K562 (cell line): ENCODE results near the gene DYRK1A. TPM values are rescaled to one million over a fixed set of nuclear protein-coding genes. Genes with fewer than 3 reads are reported as not detected.

Experiments
- BRCA1 ChIP-seq, 2 experiments: fragments of 450-650 bp in 1 of 2; sonication (generic) in 1 of 2; formaldehyde crosslinking in 1 of 2; IDR thresholded peaks; 2 replicates each; pipeline versions ENCODE4 v1.5.0 to v1.6.1; 2017 to 2020; ENCODE audit warnings: mild to moderate bottlenecking in 1 of 2, missing genetic modification reagents in 1 of 2
- DMBX1 ChIP-seq: fragments of 250-450 bp; sonication (Bioruptor Pico); IDR thresholded peaks from 2 replicates; pipeline ENCODE4 v1.8.0; 2022; ENCODE audit warnings: inconsistent platforms, mild to moderate bottlenecking, moderate library complexity, borderline replicate concordance
- EHMT2 ChIP-seq: fragments of 450-650 bp; IDR thresholded peaks from 2 replicates; pipeline ENCODE4 v1.6.1; 2018; ENCODE audit warnings: antibody characterized with exemption
- ETV1 ChIP-seq: fragments of 450-650 bp; conservative IDR thresholded peaks from 2 replicates; pipeline ENCODE4 v1.6.1; 2016; ENCODE audit warnings: missing genetic modification characterization, control low read depth, low read depth, missing compliant biosample characterization
- ETV5 ChIP-seq: sonication (generic); formaldehyde crosslinking; IDR thresholded peaks from 2 replicates; pipeline ENCODE4 v1.4.0; 2020; ENCODE audit warnings: low read depth, mild to moderate bottlenecking, missing genetic modification reagents
- MTF1 ChIP-seq: fragments of 250-450 bp; sonication (Bioruptor Pico); IDR thresholded peaks from 2 replicates; pipeline ENCODE4 v1.9.0; 2021; ENCODE audit warnings: moderate library complexity, mild to moderate bottlenecking, inconsistent platforms, borderline replicate concordance
- NCOA4 ChIP-seq: fragments of 450-650 bp; IDR thresholded peaks from 2 replicates; pipeline ENCODE4 v1.6.1; 2018; ENCODE audit warnings: mild to moderate bottlenecking; ENCODE audit not compliant: partially characterized antibody
- NFATC3 ChIP-seq: fragments of 450-650 bp; IDR thresholded peaks from 2 replicates; pipeline ENCODE4 v1.6.1; 2017; ENCODE audit warnings: mild to moderate bottlenecking
- NFE2L1 ChIP-seq: fragments of 450-650 bp; IDR thresholded peaks from 2 replicates; pipeline ENCODE4 v1.6.1; 2016; ENCODE audit warnings: missing genetic modification characterization, low read depth, mild to moderate bottlenecking, missing compliant biosample characterization, moderate library complexity, borderline replicate concordance
- PCBP1 ChIP-seq: fragments of 200-400 bp; formaldehyde crosslinking; IDR thresholded peaks from 2 replicates; pipeline ENCODE4 v1.6.1; 2018; ENCODE audit warnings: mild to moderate bottlenecking, low read depth, low read length; ENCODE audit not compliant: poor library complexity, severe bottlenecking
- PPARD ChIP-seq: fragments of 250-450 bp; sonication (Bioruptor Pico); IDR thresholded peaks from 2 replicates; pipeline ENCODE4 v1.8.0; 2022; ENCODE audit warnings: inconsistent platforms, mild to moderate bottlenecking, moderate library complexity
- RUNX1 ChIP-seq: sonication (generic); IDR thresholded peaks from 2 replicates; pipeline ENCODE4 v1.6.1; 2016; ENCODE audit warnings: antibody characterized with exemption, low read depth
- SMARCB1 ChIP-seq: IDR thresholded peaks from 2 replicates; pipeline ENCODE4 v1.6.1; 2011; ENCODE audit warnings: improper control_type of control experiment, low read depth; ENCODE audit not compliant: insufficient read length
- SMC3 ChIP-seq: conservative IDR thresholded peaks from 2 replicates; pipeline ENCODE4 v1.6.1; 2011; ENCODE audit warnings: low read depth, low read length, improper control_type of control experiment; ENCODE audit not compliant: insufficient read depth
- ZBTB8A ChIP-seq: fragments of 450-650 bp; IDR thresholded peaks from 2 replicates; pipeline ENCODE4 v1.6.1; 2018; ENCODE audit warnings: mild to moderate bottlenecking, moderate library complexity; ENCODE audit not compliant: partially characterized antibody
- ZC3H8 ChIP-seq: fragments of 450-650 bp; IDR thresholded peaks from 2 replicates; pipeline ENCODE4 v1.6.1; 2017
- ZNF354B ChIP-seq: fragments of 250-450 bp; sonication (Bioruptor Pico); IDR thresholded peaks from 2 replicates; pipeline ENCODE4 v1.4.0; 2020
- ZNF77 ChIP-seq: fragments of 250-450 bp; sonication (Bioruptor Pico); IDR thresholded peaks from 2 replicates; pipeline ENCODE4 v1.5.0; 2020
- polyA plus RNA-seq, 8 experiments: library from polyadenylated mRNA; depleted of rRNA in 4 of 8; stranded (reverse) in 5 of 8; unstranded in 3 of 8; fragments of >200 nt; fragmentation: Nextera tagmentation in 2 of 8; fragmentation: Illumina TruSeq in 1 of 8; extraction: Ambion mirVana in 2 of 8; extraction: Trizol in 1 of 8; gene quantifications; 2 replicates each; pipeline versions ENCODE4 v1.2.1 to v1.2.3, GENCODE V29; 2011 to 2014; ENCODE audit warnings: inconsistent platforms in 1 of 8, missing spikeins in 1 of 8
- total RNA-seq, 7 experiments: library from RNA; depleted of rRNA in 6 of 7; stranded (reverse); fragments of >200 nt in 6 of 7; fragmentation: Illumina TruSeq in 2 of 7; extraction: Trizol in 2 of 7; gene quantifications; 2 replicates each; pipeline versions ENCODE4 v1.2.1 to v1.2.3, GENCODE V29; 2011 to 2021; ENCODE audit warnings: low replicate concordance in 1 of 7
- TF ChIP-seq, protein P1 (sequence below): fragments of 200-800 bp; sonication (Bioruptor generic); IDR thresholded peaks from 2 replicates; pipeline ENCODE4 v1.6.1; 2016; ENCODE audit warnings: missing genetic modification characterization, missing compliant biosample characterization
- TF ChIP-seq, protein P2 (sequence below): sonication (generic); formaldehyde crosslinking; IDR thresholded peaks from 2 replicates; pipeline ENCODE4 v1.8.0; 2022; ENCODE audit warnings: mild to moderate bottlenecking, low read depth, missing genetic modification reagents
- TF ChIP-seq, protein P3 (sequence below): fragments of 250-450 bp; sonication (Bioruptor Pico); IDR thresholded peaks from 2 replicates; pipeline ENCODE4 v1.4.0; 2020; ENCODE audit warnings: mild to moderate bottlenecking, moderate library complexity

The DYRK1A gene
- total and polyA plus RNA-seq, 9 of the 15 experiments (the other 6 are each of a cell fraction or from before 2014, with no cell fraction given), result 3.7 to 64.8 (median 42.3) TPM

DNA sequence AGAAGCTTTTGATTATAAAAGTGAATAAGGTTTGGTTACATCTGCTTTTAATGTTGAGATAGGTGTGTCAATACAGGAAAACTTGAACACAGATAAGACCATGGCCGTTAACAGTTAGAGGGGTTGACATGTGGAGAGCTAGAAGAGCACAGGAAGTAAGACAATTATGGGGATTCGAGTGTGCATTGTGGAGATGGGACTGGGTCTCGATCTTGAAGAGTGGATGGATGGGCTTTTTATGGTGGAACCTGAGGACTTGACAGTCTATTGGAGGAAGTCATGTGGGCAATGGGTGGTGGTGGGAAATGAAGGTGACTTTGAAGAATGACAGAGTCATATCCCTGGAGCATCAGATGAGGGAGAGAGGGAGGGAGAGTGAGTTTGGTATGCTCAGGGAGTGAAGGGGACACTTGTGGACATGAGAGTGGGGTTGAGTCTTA is 12.1 kb downstream of the DYRK1A start (continued):
- no peak for TF ChIP-seq ZNF77 (CRISPR knock-in tag)
- no peak for TF ChIP-seq SMARCB1
- TF ChIP-seq SMC3, result no peak
- TF ChIP-seq, protein P1, sequence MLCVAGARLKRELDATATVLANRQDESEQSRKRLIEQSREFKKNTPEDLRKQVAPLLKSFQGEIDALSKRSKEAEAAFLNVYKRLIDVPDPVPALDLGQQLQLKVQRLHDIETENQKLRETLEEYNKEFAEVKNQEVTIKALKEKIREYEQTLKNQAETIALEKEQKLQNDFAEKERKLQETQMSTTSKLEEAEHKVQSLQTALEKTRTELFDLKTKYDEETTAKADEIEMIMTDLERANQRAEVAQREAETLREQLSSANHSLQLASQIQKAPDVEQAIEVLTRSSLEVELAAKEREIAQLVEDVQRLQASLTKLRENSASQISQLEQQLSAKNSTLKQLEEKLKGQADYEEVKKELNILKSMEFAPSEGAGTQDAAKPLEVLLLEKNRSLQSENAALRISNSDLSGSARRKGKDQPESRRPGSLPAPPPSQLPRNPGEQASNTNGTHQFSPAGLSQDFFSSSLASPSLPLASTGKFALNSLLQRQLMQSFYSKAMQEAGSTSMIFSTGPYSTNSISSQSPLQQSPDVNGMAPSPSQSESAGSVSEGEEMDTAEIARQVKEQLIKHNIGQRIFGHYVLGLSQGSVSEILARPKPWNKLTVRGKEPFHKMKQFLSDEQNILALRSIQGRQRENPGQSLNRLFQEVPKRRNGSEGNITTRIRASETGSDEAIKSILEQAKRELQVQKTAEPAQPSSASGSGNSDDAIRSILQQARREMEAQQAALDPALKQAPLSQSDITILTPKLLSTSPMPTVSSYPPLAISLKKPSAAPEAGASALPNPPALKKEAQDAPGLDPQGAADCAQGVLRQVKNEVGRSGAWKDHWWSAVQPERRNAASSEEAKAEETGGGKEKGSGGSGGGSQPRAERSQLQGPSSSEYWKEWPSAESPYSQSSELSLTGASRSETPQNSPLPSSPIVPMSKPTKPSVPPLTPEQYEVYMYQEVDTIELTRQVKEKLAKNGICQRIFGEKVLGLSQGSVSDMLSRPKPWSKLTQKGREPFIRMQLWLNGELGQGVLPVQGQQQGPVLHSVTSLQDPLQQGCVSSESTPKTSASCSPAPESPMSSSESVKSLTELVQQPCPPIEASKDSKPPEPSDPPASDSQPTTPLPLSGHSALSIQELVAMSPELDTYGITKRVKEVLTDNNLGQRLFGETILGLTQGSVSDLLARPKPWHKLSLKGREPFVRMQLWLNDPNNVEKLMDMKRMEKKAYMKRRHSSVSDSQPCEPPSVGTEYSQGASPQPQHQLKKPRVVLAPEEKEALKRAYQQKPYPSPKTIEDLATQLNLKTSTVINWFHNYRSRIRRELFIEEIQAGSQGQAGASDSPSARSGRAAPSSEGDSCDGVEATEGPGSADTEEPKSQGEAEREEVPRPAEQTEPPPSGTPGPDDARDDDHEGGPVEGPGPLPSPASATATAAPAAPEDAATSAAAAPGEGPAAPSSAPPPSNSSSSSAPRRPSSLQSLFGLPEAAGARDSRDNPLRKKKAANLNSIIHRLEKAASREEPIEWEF (CRISPR knock-in tag), result no peak
- TF ChIP-seq, protein P2, sequence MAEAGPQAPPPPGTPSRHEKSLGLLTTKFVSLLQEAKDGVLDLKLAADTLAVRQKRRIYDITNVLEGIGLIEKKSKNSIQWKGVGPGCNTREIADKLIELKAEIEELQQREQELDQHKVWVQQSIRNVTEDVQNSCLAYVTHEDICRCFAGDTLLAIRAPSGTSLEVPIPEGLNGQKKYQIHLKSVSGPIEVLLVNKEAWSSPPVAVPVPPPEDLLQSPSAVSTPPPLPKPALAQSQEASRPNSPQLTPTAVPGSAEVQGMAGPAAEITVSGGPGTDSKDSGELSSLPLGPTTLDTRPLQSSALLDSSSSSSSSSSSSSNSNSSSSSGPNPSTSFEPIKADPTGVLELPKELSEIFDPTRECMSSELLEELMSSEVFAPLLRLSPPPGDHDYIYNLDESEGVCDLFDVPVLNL, result no peak
- no peak for TF ChIP-seq DMBX1 (CRISPR knock-in tag)
- TF ChIP-seq, protein P3, sequence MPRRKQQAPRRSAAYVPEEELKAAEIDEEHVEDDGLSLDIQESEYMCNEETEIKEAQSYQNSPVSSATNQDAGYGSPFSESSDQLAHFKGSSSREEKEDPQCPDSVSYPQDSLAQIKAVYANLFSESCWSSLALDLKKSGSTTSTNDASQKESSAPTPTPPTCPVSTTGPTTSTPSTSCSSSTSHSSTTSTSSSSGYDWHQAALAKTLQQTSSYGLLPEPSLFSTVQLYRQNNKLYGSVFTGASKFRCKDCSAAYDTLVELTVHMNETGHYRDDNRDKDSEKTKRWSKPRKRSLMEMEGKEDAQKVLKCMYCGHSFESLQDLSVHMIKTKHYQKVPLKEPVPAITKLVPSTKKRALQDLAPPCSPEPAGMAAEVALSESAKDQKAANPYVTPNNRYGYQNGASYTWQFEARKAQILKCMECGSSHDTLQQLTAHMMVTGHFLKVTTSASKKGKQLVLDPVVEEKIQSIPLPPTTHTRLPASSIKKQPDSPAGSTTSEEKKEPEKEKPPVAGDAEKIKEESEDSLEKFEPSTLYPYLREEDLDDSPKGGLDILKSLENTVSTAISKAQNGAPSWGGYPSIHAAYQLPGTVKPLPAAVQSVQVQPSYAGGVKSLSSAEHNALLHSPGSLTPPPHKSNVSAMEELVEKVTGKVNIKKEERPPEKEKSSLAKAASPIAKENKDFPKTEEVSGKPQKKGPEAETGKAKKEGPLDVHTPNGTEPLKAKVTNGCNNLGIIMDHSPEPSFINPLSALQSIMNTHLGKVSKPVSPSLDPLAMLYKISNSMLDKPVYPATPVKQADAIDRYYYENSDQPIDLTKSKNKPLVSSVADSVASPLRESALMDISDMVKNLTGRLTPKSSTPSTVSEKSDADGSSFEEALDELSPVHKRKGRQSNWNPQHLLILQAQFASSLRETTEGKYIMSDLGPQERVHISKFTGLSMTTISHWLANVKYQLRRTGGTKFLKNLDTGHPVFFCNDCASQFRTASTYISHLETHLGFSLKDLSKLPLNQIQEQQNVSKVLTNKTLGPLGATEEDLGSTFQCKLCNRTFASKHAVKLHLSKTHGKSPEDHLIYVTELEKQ (CRISPR knock-in tag), result no peak
- no peak for TF ChIP-seq NCOA4
- TF ChIP-seq ZC3H8, result no peak
- no peak for TF ChIP-seq NFE2L1 (tag)
- TF ChIP-seq BRCA1 (IDR thresholded peaks at IDR 0.05), result no peak
- TF ChIP-seq BRCA1 (CRISPR knock-in tag; IDR thresholded peaks at IDR 0.05), result no peak
- TF ChIP-seq ETV1 (tag), result peak; percentile 66
- no peak for TF ChIP-seq PPARD
- peak; percentile 89 for TF ChIP-seq EHMT2
- no peak for TF ChIP-seq ZBTB8A
- no peak for TF ChIP-seq ZNF354B (CRISPR knock-in tag)
- no peak for TF ChIP-seq PCBP1
- no peak for TF ChIP-seq RUNX1
- TF ChIP-seq ETV5 (CRISPR knock-in tag), result peak; percentile 40; the same call in 1 of the 2 replicates
- TF ChIP-seq MTF1 (CRISPR knock-in tag), result no peak
- TF ChIP-seq NFATC3, result no peak
